SK-N-SH (cell line): ENCODE measurements around the gene FABP6.

ENCODE experiments used
- EP300 ChIP-seq, 2 experiments: IDR thresholded peaks; 2 replicates each; pipeline versions ENCODE4 v1.4.0 to v1.6.1; 2012; ENCODE audit warnings: borderline replicate concordance in 1 of 2, low read depth in 1 of 2, low read length in 1 of 2
- GABPA ChIP-seq: IDR thresholded peaks from 2 replicates; pipeline ENCODE4 v1.4.0; 2012; ENCODE audit warnings: low read depth, mild to moderate bottlenecking
- GATA2 ChIP-seq: sonication (generic); formaldehyde crosslinking; IDR thresholded peaks from 2 replicates; pipeline ENCODE4 v1.5.0; 2020; ENCODE audit warnings: mild to moderate bottlenecking, missing genetic modification reagents
- RAD21 ChIP-seq: IDR thresholded peaks from 2 replicates; pipeline ENCODE4 v1.6.1; 2012; ENCODE audit warnings: mild to moderate bottlenecking, low read length
- TAF1 ChIP-seq: IDR thresholded peaks from 2 replicates; pipeline ENCODE4 v1.6.1; 2012; ENCODE audit warnings: low read depth, mild to moderate bottlenecking, low read length, moderate library complexity, borderline replicate concordance
- TF ChIP-seq, protein P1 (sequence below): fragments of 200-600 bp; sonication (generic); IDR thresholded peaks from 2 replicates; pipeline ENCODE4 v1.6.1; 2017; ENCODE audit warnings: antibody characterized with exemption, mild to moderate bottlenecking, moderate library complexity
- TF ChIP-seq, protein P2 (sequence below): IDR thresholded peaks from 2 replicates; pipeline ENCODE4 v1.4.0; 2012; ENCODE audit warnings: low read depth, borderline replicate concordance
- TF ChIP-seq, protein P3 (sequence below): IDR thresholded peaks from 2 replicates; pipeline ENCODE4 v1.6.1; 2012; ENCODE audit warnings: mild to moderate bottlenecking, low read depth, low read length, moderate library complexity
- TF ChIP-seq, protein P4 (sequence below): IDR thresholded peaks from 2 replicates; pipeline ENCODE4 v1.4.0; 2012; ENCODE audit warnings: low read depth, borderline replicate concordance

DNA sequence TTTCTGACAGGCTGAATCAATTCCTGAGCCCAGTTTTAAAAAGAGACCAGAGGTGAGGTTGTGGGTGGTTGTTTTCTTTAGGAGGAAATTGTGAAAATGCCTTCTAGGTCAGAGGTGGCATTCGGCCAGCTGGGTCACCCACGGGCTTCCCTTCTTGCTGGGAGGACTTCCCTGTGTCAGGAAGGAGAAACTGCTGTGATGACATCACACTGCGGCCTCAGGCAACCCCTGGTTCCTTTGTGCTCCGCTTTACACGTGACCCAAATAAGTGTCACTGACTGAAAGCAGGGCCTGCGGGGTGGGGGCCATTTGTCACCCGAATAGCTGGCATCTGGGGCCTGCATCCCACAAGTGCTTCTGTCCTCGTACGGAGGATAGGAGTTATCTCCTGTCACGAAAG lies 39.7 kb downstream of the FABP6 start:
- TF ChIP-seq EP300 (IDR thresholded peaks at IDR 0.05; ENCODE audit: borderline replicate concordance in 1 of 2, low read depth in 1 of 2, low read length in 1 of 2) (no peak), RAD21 (no peak), TAF1 (no peak), GATA2 (CRISPR knock-in tag) (no peak), GABPA (no peak)
- TF ChIP-seq, protein P1, sequence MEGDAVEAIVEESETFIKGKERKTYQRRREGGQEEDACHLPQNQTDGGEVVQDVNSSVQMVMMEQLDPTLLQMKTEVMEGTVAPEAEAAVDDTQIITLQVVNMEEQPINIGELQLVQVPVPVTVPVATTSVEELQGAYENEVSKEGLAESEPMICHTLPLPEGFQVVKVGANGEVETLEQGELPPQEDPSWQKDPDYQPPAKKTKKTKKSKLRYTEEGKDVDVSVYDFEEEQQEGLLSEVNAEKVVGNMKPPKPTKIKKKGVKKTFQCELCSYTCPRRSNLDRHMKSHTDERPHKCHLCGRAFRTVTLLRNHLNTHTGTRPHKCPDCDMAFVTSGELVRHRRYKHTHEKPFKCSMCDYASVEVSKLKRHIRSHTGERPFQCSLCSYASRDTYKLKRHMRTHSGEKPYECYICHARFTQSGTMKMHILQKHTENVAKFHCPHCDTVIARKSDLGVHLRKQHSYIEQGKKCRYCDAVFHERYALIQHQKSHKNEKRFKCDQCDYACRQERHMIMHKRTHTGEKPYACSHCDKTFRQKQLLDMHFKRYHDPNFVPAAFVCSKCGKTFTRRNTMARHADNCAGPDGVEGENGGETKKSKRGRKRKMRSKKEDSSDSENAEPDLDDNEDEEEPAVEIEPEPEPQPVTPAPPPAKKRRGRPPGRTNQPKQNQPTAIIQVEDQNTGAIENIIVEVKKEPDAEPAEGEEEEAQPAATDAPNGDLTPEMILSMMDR: no peak
- TF ChIP-seq, protein P2, sequence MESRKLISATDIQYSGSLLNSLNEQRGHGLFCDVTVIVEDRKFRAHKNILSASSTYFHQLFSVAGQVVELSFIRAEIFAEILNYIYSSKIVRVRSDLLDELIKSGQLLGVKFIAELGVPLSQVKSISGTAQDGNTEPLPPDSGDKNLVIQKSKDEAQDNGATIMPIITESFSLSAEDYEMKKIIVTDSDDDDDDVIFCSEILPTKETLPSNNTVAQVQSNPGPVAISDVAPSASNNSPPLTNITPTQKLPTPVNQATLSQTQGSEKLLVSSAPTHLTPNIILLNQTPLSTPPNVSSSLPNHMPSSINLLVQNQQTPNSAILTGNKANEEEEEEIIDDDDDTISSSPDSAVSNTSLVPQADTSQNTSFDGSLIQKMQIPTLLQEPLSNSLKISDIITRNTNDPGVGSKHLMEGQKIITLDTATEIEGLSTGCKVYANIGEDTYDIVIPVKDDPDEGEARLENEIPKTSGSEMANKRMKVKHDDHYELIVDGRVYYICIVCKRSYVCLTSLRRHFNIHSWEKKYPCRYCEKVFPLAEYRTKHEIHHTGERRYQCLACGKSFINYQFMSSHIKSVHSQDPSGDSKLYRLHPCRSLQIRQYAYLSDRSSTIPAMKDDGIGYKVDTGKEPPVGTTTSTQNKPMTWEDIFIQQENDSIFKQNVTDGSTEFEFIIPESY: no peak
- TF ChIP-seq, protein P3, sequence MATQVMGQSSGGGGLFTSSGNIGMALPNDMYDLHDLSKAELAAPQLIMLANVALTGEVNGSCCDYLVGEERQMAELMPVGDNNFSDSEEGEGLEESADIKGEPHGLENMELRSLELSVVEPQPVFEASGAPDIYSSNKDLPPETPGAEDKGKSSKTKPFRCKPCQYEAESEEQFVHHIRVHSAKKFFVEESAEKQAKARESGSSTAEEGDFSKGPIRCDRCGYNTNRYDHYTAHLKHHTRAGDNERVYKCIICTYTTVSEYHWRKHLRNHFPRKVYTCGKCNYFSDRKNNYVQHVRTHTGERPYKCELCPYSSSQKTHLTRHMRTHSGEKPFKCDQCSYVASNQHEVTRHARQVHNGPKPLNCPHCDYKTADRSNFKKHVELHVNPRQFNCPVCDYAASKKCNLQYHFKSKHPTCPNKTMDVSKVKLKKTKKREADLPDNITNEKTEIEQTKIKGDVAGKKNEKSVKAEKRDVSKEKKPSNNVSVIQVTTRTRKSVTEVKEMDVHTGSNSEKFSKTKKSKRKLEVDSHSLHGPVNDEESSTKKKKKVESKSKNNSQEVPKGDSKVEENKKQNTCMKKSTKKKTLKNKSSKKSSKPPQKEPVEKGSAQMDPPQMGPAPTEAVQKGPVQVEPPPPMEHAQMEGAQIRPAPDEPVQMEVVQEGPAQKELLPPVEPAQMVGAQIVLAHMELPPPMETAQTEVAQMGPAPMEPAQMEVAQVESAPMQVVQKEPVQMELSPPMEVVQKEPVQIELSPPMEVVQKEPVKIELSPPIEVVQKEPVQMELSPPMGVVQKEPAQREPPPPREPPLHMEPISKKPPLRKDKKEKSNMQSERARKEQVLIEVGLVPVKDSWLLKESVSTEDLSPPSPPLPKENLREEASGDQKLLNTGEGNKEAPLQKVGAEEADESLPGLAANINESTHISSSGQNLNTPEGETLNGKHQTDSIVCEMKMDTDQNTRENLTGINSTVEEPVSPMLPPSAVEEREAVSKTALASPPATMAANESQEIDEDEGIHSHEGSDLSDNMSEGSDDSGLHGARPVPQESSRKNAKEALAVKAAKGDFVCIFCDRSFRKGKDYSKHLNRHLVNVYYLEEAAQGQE: no peak
- TF ChIP-seq, protein P4, sequence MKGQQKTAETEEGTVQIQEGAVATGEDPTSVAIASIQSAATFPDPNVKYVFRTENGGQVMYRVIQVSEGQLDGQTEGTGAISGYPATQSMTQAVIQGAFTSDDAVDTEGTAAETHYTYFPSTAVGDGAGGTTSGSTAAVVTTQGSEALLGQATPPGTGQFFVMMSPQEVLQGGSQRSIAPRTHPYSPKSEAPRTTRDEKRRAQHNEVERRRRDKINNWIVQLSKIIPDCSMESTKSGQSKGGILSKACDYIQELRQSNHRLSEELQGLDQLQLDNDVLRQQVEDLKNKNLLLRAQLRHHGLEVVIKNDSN: no peak
